GM12878 (cell line): ENCODE results near the gene NR1D2. TPM values are rescaled to one million over a fixed set of nuclear protein-coding genes. Genes with fewer than 3 reads are reported as not detected.

Source experiments
- ATAC-seq: fragments of 200-7000 bp; cut with Tn5 transposase; 3 replicates; pipeline ENCODE4 v1.9.1; 2020; ENCODE audit warnings: mild to moderate bottlenecking, moderate library complexity
- BruUV-seq: library from RNA; stranded (reverse); fragments of 400-500 nt; replicated peaks from 2 replicates; lab custom pipeline; 2021; lab: Mats Ljungman, UMichigan
- CTCF ChIA-PET: fragments of 300-600 bp; sonication (Branson Sonifier 250); formaldehyde crosslinking; extraction: SDS; loops from one replicate; lab custom pipeline; 2021; ENCODE audit warnings: inconsistent platforms; lab: Yijun Ruan, JAX
- POLR2A ChIA-PET: fragments of 350-600 bp; formaldehyde crosslinking; extraction: SDS; loops from one replicate; lab custom pipeline; 2021; ENCODE audit warnings: inconsistent platforms; lab: Charles Lee
- RAD21 ChIA-PET: fragments of 300-600 bp; sonication (Branson Sonifier 250); formaldehyde crosslinking; loops from one replicate; lab custom pipeline; 2023; ENCODE audit warnings: antibody characterized with exemption; ENCODE audit not compliant: unreplicated experiment; lab: Charles Lee
- SMC1A ChIA-PET: fragments of 300-600 bp; sonication (Branson Sonifier 250); formaldehyde crosslinking; loops from one replicate; lab custom pipeline; 2023; ENCODE audit not compliant: unreplicated experiment, uncharacterized antibody; lab: Charles Lee
- DNase-seq: peaks from one replicate; pipeline ENCODE4 v3.0.0-alpha.2; 2011; ENCODE audit warnings: low read depth, low spot score
- FAIRE-seq: peaks from 3 replicates; lab custom pipeline; 2011; peaks lifted over from hg19 to GRCh38; lab: Jason Lieb, UNC
- H2AFZ ChIP-seq: 2 replicates; pipeline ENCODE4 v1.6.0; 2011; ENCODE audit warnings: low read depth, low read length, control low read depth; ENCODE audit not compliant: control insufficient read depth
- H3K27ac ChIP-seq: 2 replicates; pipeline ENCODE4 v1.5.1; 2011; ENCODE audit warnings: control low read depth; ENCODE audit not compliant: control insufficient read depth, insufficient read depth
- H3K27me3 ChIP-seq, 2 experiments: replicated peaks in 1 of 2; 2 replicates each; pipeline versions ENCODE4 v1.6.0 to v1.6.1; 2011; ENCODE audit warnings: low read length in 1 of 2; ENCODE audit not compliant: control insufficient read depth in 2 of 2, insufficient read depth in 2 of 2
- H3K36me3 ChIP-seq, 2 experiments: 2 replicates each; pipeline ENCODE4 v1.5.1; 2011; ENCODE audit warnings: low read length in 1 of 2; ENCODE audit not compliant: control insufficient read depth in 2 of 2, insufficient read depth in 2 of 2
- H3K4me1 ChIP-seq: 2 replicates; pipeline ENCODE4 v1.6.1; 2011; ENCODE audit warnings: mild to moderate bottlenecking, low read length, moderate library complexity, mixed read lengths; ENCODE audit not compliant: control insufficient read depth, insufficient read depth
- H3K4me2 ChIP-seq: 2 replicates; pipeline ENCODE4 v1.6.0; 2011; ENCODE audit warnings: control low read depth; ENCODE audit not compliant: control insufficient read depth, insufficient read depth
- H3K4me3 ChIP-seq: fragments of 200-600 bp; sonication (generic); 2 replicates; pipeline ENCODE4 v1.5.1; 2016
- H3K79me2 ChIP-seq: 2 replicates; pipeline ENCODE4 v1.6.0; 2011; ENCODE audit warnings: low read length; ENCODE audit not compliant: control insufficient read depth, insufficient read depth
- H3K9ac ChIP-seq: 2 replicates; pipeline ENCODE4 v1.8.0; 2011; ENCODE audit warnings: low read length, control low read depth, mixed read lengths; ENCODE audit not compliant: control insufficient read depth, insufficient read depth
- H3K9me3 ChIP-seq: replicated peaks from 3 replicates; pipeline ENCODE4 v1.5.1; 2011; ENCODE audit warnings: mild to moderate bottlenecking, low read length; ENCODE audit not compliant: control insufficient read depth, insufficient read depth
- H4K20me1 ChIP-seq: 2 replicates; pipeline ENCODE4 v1.6.0; 2011; ENCODE audit not compliant: control insufficient read depth, insufficient read depth
- RELA ChIP-seq: fragments of 450-650 bp; IDR thresholded peaks from 2 replicates; pipeline ENCODE4 v1.8.0; 2014; ENCODE audit warnings: borderline replicate concordance; ENCODE audit not compliant: partially characterized antibody
- RUNX3 ChIP-seq: IDR thresholded peaks from 2 replicates; pipeline ENCODE4 v1.6.1; 2012; ENCODE audit warnings: low read length, inconsistent platforms
- WRNIP1 ChIP-seq: IDR thresholded peaks from 2 replicates; pipeline ENCODE4 v1.6.1; 2011; ENCODE audit warnings: low read depth, low read length, improper control_type of control experiment, borderline replicate concordance
- YBX1 ChIP-seq: fragments of 450-650 bp; IDR thresholded peaks from 2 replicates; pipeline ENCODE4 v1.6.1; 2016; ENCODE audit warnings: antibody characterized with exemption
- ZNF384 ChIP-seq: IDR thresholded peaks from 2 replicates; pipeline ENCODE4 v1.6.1; 2012; ENCODE audit warnings: low read depth, mild to moderate bottlenecking, low read length, improper control_type of control experiment, borderline replicate concordance
- ZSCAN29 ChIP-seq: fragments of 450-650 bp; IDR thresholded peaks from 2 replicates; pipeline ENCODE4 v1.6.1; 2017; ENCODE audit warnings: mild to moderate bottlenecking, moderate library complexity
- WGBS: methylation state at CpG from one replicate; pipeline ENCODE4 v1.1.6; 2016; ENCODE audit warnings: low lambda C conversion rate; ENCODE audit not compliant: insufficient replicate concordance, insufficient coverage; ENCODE audit errors: missing lambda C conversion rate; 5-methylcytosine and 5-hydroxymethylcytosine counted together
- in situ Hi-C: fragments of 300-500 bp; cut with MboI; formaldehyde crosslinking; loops from 9 replicates; pipeline ENCODE4 v1.14.3; 2018; ENCODE audit warnings: mixed read lengths
- intact Hi-C: fragments of 100-400 bp; cut with micrococcal nuclease; formaldehyde crosslinking; loops from one replicate; pipeline ENCODE4 v1.14.2; 2022; ENCODE audit not compliant: unreplicated experiment
- polyA plus RNA-seq, 11 experiments: library from polyadenylated mRNA; depleted of rRNA in 4 of 11; unstranded in 6 of 11; stranded (reverse) in 5 of 11; fragments of >200 nt; fragmentation: Nextera tagmentation in 4 of 11; fragmentation: Illumina TruSeq in 1 of 11; extraction: Ambion mirVana in 4 of 11; extraction: Trizol in 1 of 11; gene quantifications; 1 replicate in 1 of 11; 2 replicates in 10 of 11; pipeline versions ENCODE4 v1.2.1 to v1.2.3, GENCODE V29; 2011 to 2016; ENCODE audit warnings: inconsistent platforms in 2 of 11, missing spikeins in 2 of 11, low read depth in 1 of 11
- total RNA-seq, 4 experiments: library from RNA; depleted of rRNA in 3 of 4; stranded (reverse); fragments of >200 nt in 3 of 4; fragmentation: Illumina TruSeq in 1 of 4; extraction: Trizol in 1 of 4; gene quantifications; 2 replicates each; pipeline versions ENCODE4 v1.2.1 to v1.2.3, GENCODE V29; 2013 to 2021
- TF ChIP-seq, protein P1 (sequence below): fragments of 450-650 bp; formaldehyde crosslinking; IDR thresholded peaks from 2 replicates; pipeline ENCODE4 v1.5.0; 2022; ENCODE audit warnings: mild to moderate bottlenecking, missing genetic modification characterization
- TF ChIP-seq, protein P2 (sequence below): fragments of 150-350 bp; IDR thresholded peaks from 2 replicates; pipeline ENCODE4 v1.6.1; 2016; ENCODE audit warnings: low read depth, low read length

Gene NR1D2
- total and polyA plus RNA-seq, 10 of the 15 experiments (the other 5 are each of a cell fraction or from before 2014, with no cell fraction given): 0.67 to 5.3 (median 2.6) TPM

DNA sequence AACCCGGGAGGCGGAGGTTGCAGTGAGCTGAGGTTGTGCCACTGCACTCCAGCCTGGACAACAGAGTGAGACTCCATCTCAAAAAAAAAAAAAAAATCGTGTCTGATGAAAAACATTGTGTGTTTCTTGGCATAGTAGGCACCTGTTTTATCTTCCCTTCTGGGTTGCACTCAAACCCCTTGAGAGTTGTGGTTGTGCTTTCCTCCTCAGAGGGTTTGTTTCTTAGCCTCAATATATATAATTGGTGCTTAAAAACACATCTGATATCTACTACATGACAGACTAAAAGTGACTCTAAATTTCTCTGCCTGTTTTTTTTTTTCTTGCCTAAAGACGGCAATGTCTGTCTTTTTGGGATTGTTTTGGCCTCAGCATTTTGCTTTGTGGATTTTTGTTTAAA is 7.6 kb downstream of the NR1D2 start (continued):
- TF ChIP-seq ZNF384: peak; percentile 8; the same call in 1 of the 2 replicates

DNA sequence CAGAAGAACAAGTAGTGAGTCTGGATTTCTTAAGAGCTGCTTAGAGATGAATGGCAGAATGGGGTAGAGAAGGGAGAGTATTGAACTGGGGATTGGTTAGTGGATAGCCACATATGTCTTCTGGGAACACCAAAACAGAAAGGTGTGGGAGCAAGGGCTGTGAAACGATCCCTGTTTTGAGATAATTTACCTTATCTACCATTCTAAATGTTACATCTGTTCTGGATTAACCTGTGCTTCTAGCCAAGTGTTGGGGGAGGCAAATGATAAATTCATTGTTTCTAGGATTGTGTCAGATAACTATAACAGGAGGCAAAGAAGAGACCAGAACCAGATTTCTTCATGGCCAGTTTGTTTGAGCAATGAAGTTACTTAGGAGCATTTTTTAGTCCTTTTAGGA is 8.4 kb downstream of the NR1D2 start:
- Histone ChIP-seq H3K27ac (no peak overlapping the region), H3K9ac (no peak overlapping the region), H3K4me1 (peaks cover 17% of the 10 kb centered on the region), H2AFZ (no peak overlapping the region), H3K9me3 (no peaks in the 10 kb centered on the region), H3K36me3 (no peaks in the 10 kb centered on the region), H3K27me3 (no peaks in the 10 kb centered on the region), H3K4me3 (no peak overlapping the region), H3K4me2 (no peak overlapping the region), H4K20me1 (no peaks in the 10 kb centered on the region), H3K79me2 (peaks cover 15% of the 10 kb centered on the region)
- ChIA-PET SMC1A (interaction anchor here (0.9 to 1.6 kb wide), 3 partner anchors 39 to 119 kb away, joined by 3 to 4 read pairs (median 3); no protein-coding TSS in a partner anchor), POLR2A (interaction anchor here (0.6 to 0.7 kb wide), 2 partner anchors 60 to 365 kb away, joined by 3 to 5 read pairs; no protein-coding TSS in a partner anchor), CTCF (interaction anchor here (0.6 to 1.5 kb wide), 6 partner anchors 9 to 124 kb away, joined by 3 to 4 read pairs (median 3); no protein-coding TSS in a partner anchor), RAD21 (no interaction called here)
- WGBS: 100% methylated on average over 1 of the region's 1 CpG
- FAIRE-seq: no peak
- DNase-seq: no peak
- intact Hi-C loops (loop anchor here (5.0 kb wide), 1 partner anchor 146 kb away; the partner anchor contains the start of gene UBE2E1), in situ Hi-C loops (no loop called here)
- BruUV-seq: no TSS peak
- ATAC-seq: no peak
- TF ChIP-seq, protein P1, sequence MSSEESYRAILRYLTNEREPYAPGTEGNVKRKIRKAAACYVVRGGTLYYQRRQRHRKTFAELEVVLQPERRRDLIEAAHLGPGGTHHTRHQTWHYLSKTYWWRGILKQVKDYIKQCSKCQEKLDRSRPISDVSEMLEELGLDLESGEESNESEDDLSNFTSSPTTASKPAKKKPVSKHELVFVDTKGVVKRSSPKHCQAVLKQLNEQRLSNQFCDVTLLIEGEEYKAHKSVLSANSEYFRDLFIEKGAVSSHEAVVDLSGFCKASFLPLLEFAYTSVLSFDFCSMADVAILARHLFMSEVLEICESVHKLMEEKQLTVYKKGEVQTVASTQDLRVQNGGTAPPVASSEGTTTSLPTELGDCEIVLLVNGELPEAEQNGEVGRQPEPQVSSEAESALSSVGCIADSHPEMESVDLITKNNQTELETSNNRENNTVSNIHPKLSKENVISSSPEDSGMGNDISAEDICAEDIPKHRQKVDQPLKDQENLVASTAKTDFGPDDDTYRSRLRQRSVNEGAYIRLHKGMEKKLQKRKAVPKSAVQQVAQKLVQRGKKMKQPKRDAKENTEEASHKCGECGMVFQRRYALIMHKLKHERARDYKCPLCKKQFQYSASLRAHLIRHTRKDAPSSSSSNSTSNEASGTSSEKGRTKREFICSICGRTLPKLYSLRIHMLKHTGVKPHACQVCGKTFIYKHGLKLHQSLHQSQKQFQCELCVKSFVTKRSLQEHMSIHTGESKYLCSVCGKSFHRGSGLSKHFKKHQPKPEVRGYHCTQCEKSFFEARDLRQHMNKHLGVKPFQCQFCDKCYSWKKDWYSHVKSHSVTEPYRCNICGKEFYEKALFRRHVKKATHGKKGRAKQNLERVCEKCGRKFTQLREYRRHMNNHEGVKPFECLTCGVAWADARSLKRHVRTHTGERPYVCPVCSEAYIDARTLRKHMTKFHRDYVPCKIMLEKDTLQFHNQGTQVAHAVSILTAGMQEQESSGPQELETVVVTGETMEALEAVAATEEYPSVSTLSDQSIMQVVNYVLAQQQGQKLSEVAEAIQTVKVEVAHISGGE (CRISPR knock-in tag): no peak
- TF ChIP-seq, protein P2, sequence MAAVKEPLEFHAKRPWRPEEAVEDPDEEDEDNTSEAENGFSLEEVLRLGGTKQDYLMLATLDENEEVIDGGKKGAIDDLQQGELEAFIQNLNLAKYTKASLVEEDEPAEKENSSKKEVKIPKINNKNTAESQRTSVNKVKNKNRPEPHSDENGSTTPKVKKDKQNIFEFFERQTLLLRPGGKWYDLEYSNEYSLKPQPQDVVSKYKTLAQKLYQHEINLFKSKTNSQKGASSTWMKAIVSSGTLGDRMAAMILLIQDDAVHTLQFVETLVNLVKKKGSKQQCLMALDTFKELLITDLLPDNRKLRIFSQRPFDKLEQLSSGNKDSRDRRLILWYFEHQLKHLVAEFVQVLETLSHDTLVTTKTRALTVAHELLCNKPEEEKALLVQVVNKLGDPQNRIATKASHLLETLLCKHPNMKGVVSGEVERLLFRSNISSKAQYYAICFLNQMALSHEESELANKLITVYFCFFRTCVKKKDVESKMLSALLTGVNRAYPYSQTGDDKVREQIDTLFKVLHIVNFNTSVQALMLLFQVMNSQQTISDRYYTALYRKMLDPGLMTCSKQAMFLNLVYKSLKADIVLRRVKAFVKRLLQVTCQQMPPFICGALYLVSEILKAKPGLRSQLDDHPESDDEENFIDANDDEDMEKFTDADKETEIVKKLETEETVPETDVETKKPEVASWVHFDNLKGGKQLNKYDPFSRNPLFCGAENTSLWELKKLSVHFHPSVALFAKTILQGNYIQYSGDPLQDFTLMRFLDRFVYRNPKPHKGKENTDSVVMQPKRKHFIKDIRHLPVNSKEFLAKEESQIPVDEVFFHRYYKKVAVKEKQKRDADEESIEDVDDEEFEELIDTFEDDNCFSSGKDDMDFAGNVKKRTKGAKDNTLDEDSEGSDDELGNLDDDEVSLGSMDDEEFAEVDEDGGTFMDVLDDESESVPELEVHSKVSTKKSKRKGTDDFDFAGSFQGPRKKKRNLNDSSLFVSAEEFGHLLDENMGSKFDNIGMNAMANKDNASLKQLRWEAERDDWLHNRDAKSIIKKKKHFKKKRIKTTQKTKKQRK: no peak
- TF ChIP-seq ZSCAN29 (no peak), WRNIP1 (no peak), YBX1 (no peak), RELA (no peak), RUNX3 (no peak)
